ENCODE measurements around the gene LAMA3. TPM values are rescaled to one million over a fixed set of nuclear protein-coding genes. Genes with fewer than 3 reads are reported as not detected.

Gene LAMA3
- total RNA-seq, 2 donors from 2014 or later = 0.58 to 1.3 TPM

DNA sequence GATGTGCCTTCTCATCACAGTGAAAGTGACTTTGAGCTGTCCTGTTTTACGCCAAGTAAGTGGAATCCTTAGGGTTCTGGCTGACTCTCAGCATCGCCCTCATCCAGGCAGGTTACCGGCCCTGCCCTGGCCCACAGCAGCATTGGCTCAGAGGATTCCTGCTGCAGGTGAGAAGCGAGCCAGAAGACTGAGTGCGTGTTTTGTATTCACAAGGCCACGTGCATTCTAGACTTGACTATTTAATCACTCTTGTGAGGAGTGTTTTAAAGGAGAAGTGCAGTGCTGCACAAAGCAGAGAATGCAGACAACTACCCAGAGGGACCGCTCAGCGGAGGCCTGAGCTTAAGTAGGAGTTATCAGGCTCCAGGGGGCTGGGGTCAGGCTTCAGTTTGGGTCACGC, 48.3 kb downstream of the LAMA3 start:
- Mint-ChIP-seq H3K9me3 (no peaks in the 10 kb centered on the region), H3K27me3 (ENCODE audit: insufficient read depth) (peaks cover 9% of the 10 kb centered on the region), H3K4me1 (peaks cover 25% of the 10 kb centered on the region), H3K36me3 (ENCODE audit: low read depth) (no peaks in the 10 kb centered on the region), H3K4me3 (no peak overlapping the region), H3K27ac (no peak overlapping the region)
- Histone ChIP-seq H3K4me1 (ENCODE audit: control insufficient read depth, insufficient read depth, low read length) (peaks cover 4% of the 10 kb centered on the region), H3K27ac (ENCODE audit: low read depth, low read length) (no peak overlapping the region), H3K27me3 (ENCODE audit: control insufficient read depth, insufficient read depth, low read length, poor library complexity, severe bottlenecking) (no peaks in the 10 kb centered on the region), H3K36me3 (ENCODE audit: control insufficient read depth, insufficient read depth, low read length) (no peaks in the 10 kb centered on the region), H3K4me3 (ENCODE audit: low read length) (no peak overlapping the region), H3K9me3 (ENCODE audit: control insufficient read depth, low read length) (no peaks in the 10 kb centered on the region), H3K9ac (ENCODE audit: extremely low read depth, low read length, poor library complexity, severe bottlenecking) (no peak overlapping the region)
- 87 to 91% methylated on average over 7 to 9 of the region's 9 CpGs for WGBS, 2 experiments (ENCODE audit: insufficient coverage in 1 of 2, insufficient read length in 1 of 2)
- no peak for DNase-seq
- TF ChIP-seq, protein P1, sequence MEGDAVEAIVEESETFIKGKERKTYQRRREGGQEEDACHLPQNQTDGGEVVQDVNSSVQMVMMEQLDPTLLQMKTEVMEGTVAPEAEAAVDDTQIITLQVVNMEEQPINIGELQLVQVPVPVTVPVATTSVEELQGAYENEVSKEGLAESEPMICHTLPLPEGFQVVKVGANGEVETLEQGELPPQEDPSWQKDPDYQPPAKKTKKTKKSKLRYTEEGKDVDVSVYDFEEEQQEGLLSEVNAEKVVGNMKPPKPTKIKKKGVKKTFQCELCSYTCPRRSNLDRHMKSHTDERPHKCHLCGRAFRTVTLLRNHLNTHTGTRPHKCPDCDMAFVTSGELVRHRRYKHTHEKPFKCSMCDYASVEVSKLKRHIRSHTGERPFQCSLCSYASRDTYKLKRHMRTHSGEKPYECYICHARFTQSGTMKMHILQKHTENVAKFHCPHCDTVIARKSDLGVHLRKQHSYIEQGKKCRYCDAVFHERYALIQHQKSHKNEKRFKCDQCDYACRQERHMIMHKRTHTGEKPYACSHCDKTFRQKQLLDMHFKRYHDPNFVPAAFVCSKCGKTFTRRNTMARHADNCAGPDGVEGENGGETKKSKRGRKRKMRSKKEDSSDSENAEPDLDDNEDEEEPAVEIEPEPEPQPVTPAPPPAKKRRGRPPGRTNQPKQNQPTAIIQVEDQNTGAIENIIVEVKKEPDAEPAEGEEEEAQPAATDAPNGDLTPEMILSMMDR (conservative IDR thresholded peaks at IDR 0.05) = no peak

DNA sequence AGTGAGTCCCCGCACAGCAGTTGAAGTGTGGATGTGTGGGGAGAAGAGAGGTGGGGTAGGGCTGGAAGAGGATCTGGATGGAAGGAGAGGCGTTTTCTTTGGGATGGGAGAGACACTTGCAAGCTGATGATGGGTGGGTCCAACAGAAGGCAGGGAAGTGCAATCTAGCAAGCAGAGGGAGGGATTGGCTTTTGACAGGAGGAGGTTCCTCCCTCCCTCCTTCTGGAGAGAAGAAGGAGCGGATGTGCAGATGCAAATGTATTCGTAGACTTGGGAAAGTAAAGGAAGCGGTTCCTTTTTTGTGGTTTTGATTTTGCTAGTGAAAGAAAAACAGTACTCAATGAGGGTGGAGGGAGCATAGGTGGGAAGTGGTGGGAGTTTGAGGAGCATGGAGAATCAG, 48.9 kb downstream of the LAMA3 start:
- H3K4me3 Mint-ChIP-seq = no peak overlapping the region
- WGBS, 2 experiments (ENCODE audit: insufficient coverage in 1 of 2, insufficient read length in 1 of 2) = 89% methylated on average over 4 to 5 of the region's 5 CpGs
- no peaks in the 10 kb centered on the region for H3K27me3 ChIP-seq (ENCODE audit: control insufficient read depth, insufficient read depth, low read length, poor library complexity, severe bottlenecking)
- H3K9me3 ChIP-seq (ENCODE audit: control insufficient read depth, low read length) = no peaks in the 10 kb centered on the region
- no peak overlapping the region for H3K4me3 ChIP-seq (ENCODE audit: low read length)
- DNase-seq = no peak
- no peak overlapping the region for H3K9ac ChIP-seq (ENCODE audit: extremely low read depth, low read length, poor library complexity, severe bottlenecking)
- H3K9me3 Mint-ChIP-seq = no peaks in the 10 kb centered on the region
- H3K36me3 ChIP-seq (ENCODE audit: control insufficient read depth, insufficient read depth, low read length) = no peaks in the 10 kb centered on the region
- peaks cover 9% of the 10 kb centered on the region for H3K27me3 Mint-ChIP-seq (ENCODE audit: insufficient read depth)
- no peak overlapping the region for H3K27ac Mint-ChIP-seq
- no peak overlapping the region for H3K27ac ChIP-seq (ENCODE audit: low read depth, low read length)
- peaks cover 25% of the 10 kb centered on the region for H3K4me1 Mint-ChIP-seq
- H3K36me3 Mint-ChIP-seq (ENCODE audit: low read depth) = no peaks in the 10 kb centered on the region
- TF ChIP-seq, protein P1 (conservative IDR thresholded peaks at IDR 0.05) = no peak
- peaks cover 4% of the 10 kb centered on the region for H3K4me1 ChIP-seq (ENCODE audit: control insufficient read depth, insufficient read depth, low read length)

DNA sequence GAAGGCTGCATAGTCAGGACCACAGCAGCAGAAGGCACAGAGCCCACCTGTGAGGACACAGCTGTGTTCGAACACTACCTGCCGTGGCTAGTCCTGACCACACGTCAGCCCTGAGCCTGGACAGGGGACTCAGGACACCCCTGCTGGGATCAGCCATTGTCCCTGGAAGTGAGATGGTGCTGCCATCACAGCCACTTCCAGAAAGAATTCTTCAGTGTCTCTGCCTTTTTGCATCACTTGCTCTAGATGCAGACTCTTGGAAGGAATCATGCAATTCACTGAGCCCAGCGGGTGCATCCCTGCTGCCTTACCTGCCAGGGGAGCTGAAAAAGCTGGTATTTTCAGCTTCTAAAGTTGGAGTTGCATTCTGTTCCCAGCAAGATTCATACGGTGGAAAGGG, 49.3 kb downstream of the LAMA3 start:
- no peak overlapping the region for H3K9ac ChIP-seq (ENCODE audit: extremely low read depth, low read length, poor library complexity, severe bottlenecking)
- TF ChIP-seq, protein P1 (conservative IDR thresholded peaks at IDR 0.05) = no peak
- H3K4me3 Mint-ChIP-seq = no peak overlapping the region
- H3K27me3 ChIP-seq (ENCODE audit: control insufficient read depth, insufficient read depth, low read length, poor library complexity, severe bottlenecking) = no peaks in the 10 kb centered on the region
- H3K36me3 ChIP-seq (ENCODE audit: control insufficient read depth, insufficient read depth, low read length) = no peaks in the 10 kb centered on the region
- H3K4me3 ChIP-seq (ENCODE audit: low read length) = no peak overlapping the region
- peaks cover 9% of the 10 kb centered on the region for H3K27me3 Mint-ChIP-seq (ENCODE audit: insufficient read depth)
- peaks cover 4% of the 10 kb centered on the region for H3K4me1 ChIP-seq (ENCODE audit: control insufficient read depth, insufficient read depth, low read length)
- H3K36me3 Mint-ChIP-seq (ENCODE audit: low read depth) = no peaks in the 10 kb centered on the region
- H3K9me3 Mint-ChIP-seq = no peaks in the 10 kb centered on the region
- peaks cover 25% of the 10 kb centered on the region for H3K4me1 Mint-ChIP-seq
- H3K27ac ChIP-seq (ENCODE audit: low read depth, low read length) = no peak overlapping the region
- no peaks in the 10 kb centered on the region for H3K9me3 ChIP-seq (ENCODE audit: control insufficient read depth, low read length)
- peak; percentile 50 for DNase-seq
- H3K27ac Mint-ChIP-seq = no peak overlapping the region
- WGBS, 2 experiments (ENCODE audit: insufficient coverage in 1 of 2, insufficient read length in 1 of 2) = 88 to 96% methylated on average over 5 of the region's 5 CpGs

Measured in endodermal cell (in vitro differentiated cells).